H9 (cell line): ENCODE data around the gene CLIP1. TPM values are rescaled to one million over a fixed set of nuclear protein-coding genes. Genes with fewer than 3 reads are reported as not detected.

Source experiments
- DNase-seq: peaks from one replicate; pipeline ENCODE4 v3.0.0-alpha.2; 2017
- H2AFZ ChIP-seq: one replicate; pipeline ENCODE4 v1.6.1; 2013; ENCODE audit warnings: mild to moderate bottlenecking, low read length, control low read depth, moderate library complexity
- H2AK5ac ChIP-seq: 2 replicates; pipeline ENCODE4 v1.6.1; 2013; ENCODE audit warnings: low read length, control low read depth, mixed read lengths; ENCODE audit not compliant: insufficient read length
- H2BK120ac ChIP-seq: one replicate; pipeline ENCODE4 v1.6.1; 2013; ENCODE audit warnings: low read depth, mild to moderate bottlenecking, low read length, control low read depth, inconsistent platforms; ENCODE audit not compliant: poor library complexity, severe bottlenecking
- H2BK12ac ChIP-seq: 2 replicates; pipeline ENCODE4 v1.6.1; 2013; ENCODE audit warnings: low read length, control low read depth, mixed read lengths, low read depth; ENCODE audit not compliant: insufficient read length
- H2BK15ac ChIP-seq: 2 replicates; pipeline ENCODE4 v1.6.1; 2013; ENCODE audit warnings: low read depth, low read length, control low read depth
- H2BK20ac ChIP-seq: one replicate; pipeline ENCODE4 v1.6.1; 2013; ENCODE audit warnings: low read depth, mild to moderate bottlenecking, low read length, control low read depth, inconsistent platforms; ENCODE audit not compliant: poor library complexity, severe bottlenecking
- H2BK5ac ChIP-seq: 2 replicates; pipeline ENCODE4 v1.6.1; 2013; ENCODE audit warnings: low read length, control low read depth, mixed read lengths; ENCODE audit not compliant: insufficient read length
- H3K14ac ChIP-seq: 2 replicates; pipeline ENCODE4 v1.6.1; 2013; ENCODE audit warnings: low read length, control low read depth; ENCODE audit not compliant: insufficient read depth
- H3K18ac ChIP-seq: 2 replicates; pipeline ENCODE4 v1.6.1; 2013; ENCODE audit warnings: low read depth, mild to moderate bottlenecking, mixed read lengths, low read length, control low read depth; ENCODE audit not compliant: insufficient read length
- H3K23ac ChIP-seq: 2 replicates; pipeline ENCODE4 v1.6.1; 2013; ENCODE audit warnings: low read length, control low read depth, mixed read lengths, low read depth; ENCODE audit not compliant: insufficient read length
- H3K23me2 ChIP-seq: 2 replicates; pipeline ENCODE4 v1.6.1; 2013; ENCODE audit warnings: low read depth, mild to moderate bottlenecking, mixed read lengths, low read length, control low read depth; ENCODE audit not compliant: insufficient read length, poor library complexity, severe bottlenecking
- H3K27ac ChIP-seq: 2 replicates; pipeline ENCODE4 v1.5.1; 2013; ENCODE audit warnings: low read length, control low read depth, mixed read lengths, low read depth; ENCODE audit not compliant: insufficient read length
- H3K27me3 ChIP-seq: 2 replicates; pipeline ENCODE4 v1.6.1; 2013; ENCODE audit warnings: low read length, control low read depth, inconsistent platforms; ENCODE audit not compliant: insufficient read depth
- H3K4ac ChIP-seq: 2 replicates; pipeline ENCODE4 v1.6.1; 2013; ENCODE audit warnings: low read depth, mild to moderate bottlenecking, control low read depth, inconsistent platforms, low read length, moderate library complexity
- H3K4me1 ChIP-seq: 2 replicates; pipeline ENCODE4 v1.6.1; 2013; ENCODE audit warnings: low read length, control low read depth, inconsistent platforms; ENCODE audit not compliant: insufficient read depth
- H3K4me2 ChIP-seq: 2 replicates; pipeline ENCODE4 v1.6.1; 2013; ENCODE audit warnings: low read length, control low read depth, mixed read lengths; ENCODE audit not compliant: insufficient read length, insufficient read depth
- H3K56ac ChIP-seq: 2 replicates; pipeline ENCODE4 v1.6.1; 2013; ENCODE audit warnings: low read depth, mild to moderate bottlenecking, mixed read lengths, low read length, control low read depth; ENCODE audit not compliant: insufficient read length
- H3K79me1 ChIP-seq: 2 replicates; pipeline ENCODE4 v1.6.1; 2013; ENCODE audit warnings: low read depth, mild to moderate bottlenecking, moderate library complexity, low read length, control low read depth, inconsistent platforms; ENCODE audit not compliant: insufficient read depth, poor library complexity, severe bottlenecking
- H3K79me2 ChIP-seq: 2 replicates; pipeline ENCODE4 v1.6.1; 2013; ENCODE audit warnings: low read length, control low read depth, inconsistent platforms; ENCODE audit not compliant: insufficient read depth
- H3K9ac ChIP-seq: 2 replicates; pipeline ENCODE4 v1.6.1; 2013; ENCODE audit warnings: low read length, control low read depth, mixed read lengths; ENCODE audit not compliant: insufficient read length; ENCODE audit errors: extremely low read depth
- H3K9me3 ChIP-seq: one replicate; pipeline ENCODE4 v1.6.1; 2013; ENCODE audit warnings: low read depth, low read length, inconsistent platforms; ENCODE audit not compliant: control insufficient read depth
- H3T11ph ChIP-seq: one replicate; pipeline ENCODE4 v1.6.1; 2013; ENCODE audit warnings: mild to moderate bottlenecking, low read length, control low read depth, inconsistent platforms
- H4K20me1 ChIP-seq: one replicate; pipeline ENCODE4 v1.6.1; 2013; ENCODE audit not compliant: control insufficient read depth, insufficient read length, insufficient read depth
- H4K5ac ChIP-seq: 2 replicates; pipeline ENCODE4 v1.6.1; 2013; ENCODE audit warnings: low read depth, mild to moderate bottlenecking, mixed read lengths, low read length, control low read depth; ENCODE audit not compliant: insufficient read length
- H4K8ac ChIP-seq: replicated peaks from 2 replicates; pipeline ENCODE4 v1.6.1; 2013; ENCODE audit warnings: low read length, control low read depth, mixed read lengths, low read depth; ENCODE audit not compliant: insufficient read length
- H4K91ac ChIP-seq: 2 replicates; pipeline ENCODE4 v1.6.1; 2013; ENCODE audit warnings: low read depth, mild to moderate bottlenecking, moderate library complexity, mixed read lengths, low read length, control low read depth; ENCODE audit not compliant: insufficient read length
- H3K27ac Mint-ChIP-seq, 3 experiments: 2 replicates in 2 of 3; 3 replicates in 1 of 3; pipeline ENCODE4 v1.8.0; 2020 to 2021; ENCODE audit warnings: mixed read lengths in 3 of 3, mild to moderate bottlenecking in 1 of 3, moderate library complexity in 1 of 3
- H3K27me3 Mint-ChIP-seq: 2 replicates; pipeline ENCODE4 v1.8.0; 2021; ENCODE audit warnings: low read depth, mild to moderate bottlenecking, moderate library complexity, mixed read lengths
- H3K36me3 Mint-ChIP-seq, 3 experiments: 2 replicates in 2 of 3; 3 replicates in 1 of 3; pipeline ENCODE4 v1.8.0; 2020 to 2021; ENCODE audit warnings: low read depth in 3 of 3, mixed read lengths in 3 of 3; ENCODE audit not compliant: insufficient read depth in 1 of 3
- H3K4me1 Mint-ChIP-seq, 2 experiments: 2 replicates each; pipeline ENCODE4 v1.8.0; 2020; ENCODE audit warnings: mixed read lengths in 2 of 2
- H3K4me3 Mint-ChIP-seq, 2 experiments: 2 replicates in 1 of 2; 3 replicates in 1 of 2; pipeline ENCODE4 v1.8.0; 2020 to 2021; ENCODE audit warnings: mild to moderate bottlenecking in 2 of 2, mixed read lengths in 2 of 2, moderate library complexity in 1 of 2
- H3K9me3 Mint-ChIP-seq, 2 experiments: 2 replicates in 1 of 2; 3 replicates in 1 of 2; pipeline ENCODE4 v1.8.0; 2020; ENCODE audit warnings: mild to moderate bottlenecking in 2 of 2, mixed read lengths in 2 of 2, moderate library complexity in 1 of 2
- total RNA-seq: library from RNA; stranded (reverse); gene quantifications from 2 replicates; pipeline ENCODE4 v1.2.1, GENCODE V29; 2021
- TF ChIP-seq, protein P1 (sequence below): fragments of 200-600 bp; sonication (generic); conservative IDR thresholded peaks from 3 replicates; pipeline ENCODE4 v1.8.0; 2021; ENCODE audit warnings: antibody characterized with exemption, mild to moderate bottlenecking

The CLIP1 gene
- total RNA-seq, 1 experiment from 2014 or later, result 23.6 TPM

DNA sequence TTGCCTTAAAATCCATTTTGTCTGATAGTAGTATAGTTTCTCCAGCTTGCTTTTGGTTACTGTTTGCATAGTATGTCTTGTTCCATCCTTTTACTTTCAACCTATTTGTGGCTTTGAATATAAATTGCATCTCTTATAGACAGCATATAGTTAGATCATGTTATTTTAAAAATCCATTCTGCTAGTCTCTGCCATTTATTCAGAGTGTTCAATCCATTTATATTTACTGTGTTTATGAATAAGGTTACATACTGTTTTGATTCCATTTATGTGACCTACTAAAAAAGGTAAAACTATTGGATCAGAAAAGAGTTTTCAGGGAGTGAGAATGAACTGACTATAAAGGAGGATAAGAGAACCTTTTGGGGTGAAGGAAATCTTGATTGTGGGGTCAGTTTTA is 126.6 kb downstream of the CLIP1 start:
- H2BK15ac ChIP-seq, result no peak overlapping the region
- no peak for DNase-seq
- no peak overlapping the region for H4K5ac ChIP-seq
- no peaks in the 10 kb centered on the region for H3K79me2 ChIP-seq
- no peak overlapping the region for H3K23ac ChIP-seq
- TF ChIP-seq, protein P1, sequence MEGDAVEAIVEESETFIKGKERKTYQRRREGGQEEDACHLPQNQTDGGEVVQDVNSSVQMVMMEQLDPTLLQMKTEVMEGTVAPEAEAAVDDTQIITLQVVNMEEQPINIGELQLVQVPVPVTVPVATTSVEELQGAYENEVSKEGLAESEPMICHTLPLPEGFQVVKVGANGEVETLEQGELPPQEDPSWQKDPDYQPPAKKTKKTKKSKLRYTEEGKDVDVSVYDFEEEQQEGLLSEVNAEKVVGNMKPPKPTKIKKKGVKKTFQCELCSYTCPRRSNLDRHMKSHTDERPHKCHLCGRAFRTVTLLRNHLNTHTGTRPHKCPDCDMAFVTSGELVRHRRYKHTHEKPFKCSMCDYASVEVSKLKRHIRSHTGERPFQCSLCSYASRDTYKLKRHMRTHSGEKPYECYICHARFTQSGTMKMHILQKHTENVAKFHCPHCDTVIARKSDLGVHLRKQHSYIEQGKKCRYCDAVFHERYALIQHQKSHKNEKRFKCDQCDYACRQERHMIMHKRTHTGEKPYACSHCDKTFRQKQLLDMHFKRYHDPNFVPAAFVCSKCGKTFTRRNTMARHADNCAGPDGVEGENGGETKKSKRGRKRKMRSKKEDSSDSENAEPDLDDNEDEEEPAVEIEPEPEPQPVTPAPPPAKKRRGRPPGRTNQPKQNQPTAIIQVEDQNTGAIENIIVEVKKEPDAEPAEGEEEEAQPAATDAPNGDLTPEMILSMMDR, result no peak
- H4K91ac ChIP-seq, result no peak overlapping the region
- Mint-ChIP-seq H3K36me3 (peaks cover 0 to 5% (median 0%) of the 10 kb centered on the region in 3 experiments; a peak in 1 of 7 replicates), H3K9me3 (no peaks in the 10 kb centered on the region), H3K4me3 (no peak overlapping the region), H3K27me3 (no peaks in the 10 kb centered on the region), H3K27ac (no peak overlapping the region), H3K4me1 (no peaks in the 10 kb centered on the region)
- no peak overlapping the region for H3K56ac ChIP-seq
- H3K79me1 ChIP-seq, result no peaks in the 10 kb centered on the region
- no peak overlapping the region for H2BK5ac ChIP-seq
- H2AFZ ChIP-seq, result no peak overlapping the region
- H2AK5ac ChIP-seq, result no peak overlapping the region
- H3T11ph ChIP-seq, result no peak overlapping the region
- no peak overlapping the region for H3K18ac ChIP-seq
- no peak overlapping the region for H3K4me2 ChIP-seq
- no peak overlapping the region for H3K9ac ChIP-seq
- H3K23me2 ChIP-seq, result no peaks in the 10 kb centered on the region
- H4K20me1 ChIP-seq, result no peaks in the 10 kb centered on the region
- no peak overlapping the region for H2BK12ac ChIP-seq
- no peak overlapping the region for H2BK20ac ChIP-seq
- H3K9me3 ChIP-seq, result no peaks in the 10 kb centered on the region
- no peak overlapping the region for H3K4ac ChIP-seq
- no peak overlapping the region for H2BK120ac ChIP-seq
- H4K8ac ChIP-seq, result no peak overlapping the region
- H3K27me3 ChIP-seq, result no peaks in the 10 kb centered on the region
- H3K4me1 ChIP-seq, result no peaks in the 10 kb centered on the region
- no peak overlapping the region for H3K27ac ChIP-seq
- no peak overlapping the region for H3K14ac ChIP-seq
